ENCODE data around the gene IL18BP. TPM values are rescaled to one million over a fixed set of nuclear protein-coding genes. Genes with fewer than 3 reads are reported as not detected.

Gene IL18BP
- total RNA-seq, 1 donor from 2014 or later, result 7.5 TPM

- no peaks in the 10 kb centered on the region for H3K79me2 ChIP-seq (ENCODE audit: low read depth)
- no peak overlapping the region for H3K27ac ChIP-seq
- TF ChIP-seq CTCF (IDR thresholded peaks at IDR 0.05) (no peak), EZH2 (IDR thresholded peaks at IDR 0.05) (no peak), EZH2phosphoT487 (IDR thresholded peaks at IDR 0.05) (no peak)
- Mint-ChIP-seq H3K4me1 (no peaks in the 10 kb centered on the region), H3K9me3 (no peaks in the 10 kb centered on the region), H3K36me3 (peaks cover 15% of the 10 kb centered on the region), H3K4me3 (no peak overlapping the region), H3K27ac (no peak overlapping the region), H3K27me3 (ENCODE audit: insufficient read depth, low read depth) (peaks cover 2% of the 10 kb centered on the region)
- H3K4me2 ChIP-seq, result no peak overlapping the region
- H3K9me3 ChIP-seq (ENCODE audit: low read depth), result no peaks in the 10 kb centered on the region
- H3K36me3 ChIP-seq, result peaks cover 4% of the 10 kb centered on the region
- no peak overlapping the region for H3K9ac ChIP-seq
- no peak overlapping the region for H2AFZ ChIP-seq (replicated peaks)
- no peak for DNase-seq (ENCODE audit: low spot score)
- no peaks in the 10 kb centered on the region for H3K4me1 ChIP-seq
- H3K27me3 ChIP-seq, result no peaks in the 10 kb centered on the region
- H3K4me3 ChIP-seq, result no peak overlapping the region
- no peaks in the 10 kb centered on the region for H4K20me1 ChIP-seq (ENCODE audit: low read depth)
- H3F3A ChIP-seq (ENCODE audit: low read depth), result no peaks in the 10 kb centered on the region
These were observed 19.1 kb upstream of the IL18BP start for GRCh38 chr11:71979602-71980001.

- no peak overlapping the region for H3K4me3 ChIP-seq
- no peak overlapping the region for H3K4me3 Mint-ChIP-seq
- TF ChIP-seq EZH2phosphoT487 (IDR thresholded peaks at IDR 0.05) (no peak), EZH2 (IDR thresholded peaks at IDR 0.05) (no peak), CTCF (IDR thresholded peaks at IDR 0.05) (no peak)
- no peak overlapping the region for H2AFZ ChIP-seq (replicated peaks)
- H3K79me2 ChIP-seq (ENCODE audit: low read depth), result no peaks in the 10 kb centered on the region
- H3K27ac Mint-ChIP-seq, result no peak overlapping the region
- H3F3A ChIP-seq (ENCODE audit: low read depth), result no peaks in the 10 kb centered on the region
- H3K9ac ChIP-seq, result no peak overlapping the region
- no peaks in the 10 kb centered on the region for H3K9me3 Mint-ChIP-seq
- no peaks in the 10 kb centered on the region for H3K9me3 ChIP-seq (ENCODE audit: low read depth)
- peaks cover 7% of the 10 kb centered on the region for H3K36me3 Mint-ChIP-seq
- H3K27me3 Mint-ChIP-seq (ENCODE audit: insufficient read depth, low read depth), result peaks cover 2% of the 10 kb centered on the region
- no peak overlapping the region for H3K4me2 ChIP-seq
- H4K20me1 ChIP-seq (ENCODE audit: low read depth), result no peaks in the 10 kb centered on the region
- H3K36me3 ChIP-seq, result no peaks in the 10 kb centered on the region
- no peaks in the 10 kb centered on the region for H3K4me1 ChIP-seq
- DNase-seq (ENCODE audit: low spot score), result no peak
- H3K27me3 ChIP-seq, result no peaks in the 10 kb centered on the region
- no peak overlapping the region for H3K27ac ChIP-seq
- H3K4me1 Mint-ChIP-seq, result no peaks in the 10 kb centered on the region
These were observed 12.6 kb upstream of the IL18BP start for GRCh38 chr11:71986131-71986530.

- Histone ChIP-seq H3K79me2 (ENCODE audit: low read depth) (no peaks in the 10 kb centered on the region), H2AFZ (replicated peaks) (no peak overlapping the region), H3K4me2 (no peak overlapping the region), H3K36me3 (no peaks in the 10 kb centered on the region), H3K9ac (no peak overlapping the region), H3F3A (ENCODE audit: low read depth) (peaks cover 3% of the 10 kb centered on the region), H3K27me3 (no peaks in the 10 kb centered on the region), H3K4me3 (no peak overlapping the region), H3K27ac (no peak overlapping the region), H4K20me1 (ENCODE audit: low read depth) (no peaks in the 10 kb centered on the region), H3K9me3 (ENCODE audit: low read depth) (no peaks in the 10 kb centered on the region), H3K4me1 (no peaks in the 10 kb centered on the region)
- Mint-ChIP-seq H3K9me3 (no peaks in the 10 kb centered on the region), H3K27ac (no peak overlapping the region), H3K27me3 (ENCODE audit: insufficient read depth, low read depth) (no peaks in the 10 kb centered on the region), H3K4me3 (no peak overlapping the region), H3K36me3 (peaks cover 3% of the 10 kb centered on the region), H3K4me1 (no peaks in the 10 kb centered on the region)
- DNase-seq (ENCODE audit: low spot score), result no peak
- TF ChIP-seq CTCF (IDR thresholded peaks at IDR 0.05), result no peak
- no peak for TF ChIP-seq EZH2phosphoT487 (IDR thresholded peaks at IDR 0.05)
- TF ChIP-seq EZH2 (IDR thresholded peaks at IDR 0.05), result no peak
These were observed 11.2 kb upstream of the IL18BP start for GRCh38 chr11:71987521-71987920.

Data from neural progenitor cell (in vitro differentiated cells).